H1 (cell line): ENCODE measurements around the gene KLHDC1. TPM values are rescaled to one million over a fixed set of nuclear protein-coding genes. Genes with fewer than 3 reads are reported as not detected.

Experiments used
- CTCF ChIA-PET: fragments of 300-600 bp; sonication (Branson Sonifier 250); formaldehyde crosslinking; loops from one replicate; lab custom pipeline; 2021; ENCODE audit not compliant: partially characterized antibody; lab: Charles Lee
- POLR2A ChIA-PET: fragments of 300-600 bp; sonication (Branson Sonifier 250); formaldehyde crosslinking; loops from one replicate; lab custom pipeline; 2021; ENCODE audit warnings: inconsistent platforms; ENCODE audit not compliant: partially characterized antibody; lab: Charles Lee
- DNase-seq, 2 experiments: peaks; one replicate each; pipeline versions ENCODE4 v3.0.0 to v3.0.0-alpha.2; 2010 to 2022; ENCODE audit warnings: low spot score in 2 of 2, low read depth in 1 of 2, mixed read lengths in 1 of 2
- FAIRE-seq: peaks from 2 replicates; lab custom pipeline; 2011; peaks lifted over from hg19 to GRCh38; lab: Jason Lieb, UNC
- H2AFZ ChIP-seq: 2 replicates; pipeline ENCODE4 v1.8.1; 2012; ENCODE audit warnings: low read length, inconsistent platforms
- H2AK5ac ChIP-seq: 2 replicates; pipeline ENCODE4 v1.6.1; 2013; ENCODE audit warnings: low read depth, low read length
- H2BK120ac ChIP-seq: replicated peaks from 2 replicates; pipeline ENCODE3; 2013; ENCODE audit warnings: low read depth, low read length, inconsistent platforms
- H2BK12ac ChIP-seq: 2 replicates; pipeline ENCODE4 v1.6.1; 2013; ENCODE audit warnings: low read depth, low read length
- H2BK15ac ChIP-seq: 2 replicates; pipeline ENCODE4 v1.6.1; 2013; ENCODE audit warnings: low read length
- H2BK20ac ChIP-seq: 2 replicates; pipeline ENCODE4 v1.6.1; 2013; ENCODE audit warnings: low read length
- H2BK5ac ChIP-seq: 2 replicates; pipeline ENCODE4 v1.6.1; 2013; ENCODE audit warnings: low read depth, low read length
- H3K14ac ChIP-seq: 2 replicates; pipeline ENCODE4 v1.6.1; 2013; ENCODE audit warnings: inconsistent platforms; ENCODE audit not compliant: insufficient read length
- H3K18ac ChIP-seq: 2 replicates; pipeline ENCODE4 v1.6.1; 2013; ENCODE audit warnings: low read length; ENCODE audit errors: extremely low read depth
- H3K23ac ChIP-seq: 2 replicates; pipeline ENCODE4 v1.6.1; 2013; ENCODE audit warnings: inconsistent platforms; ENCODE audit not compliant: insufficient read length
- H3K23me2 ChIP-seq: 2 replicates; pipeline ENCODE4 v1.6.1; 2013; ENCODE audit warnings: low read depth, low read length
- H3K27ac ChIP-seq: 2 replicates; pipeline ENCODE4 v1.6.1; 2011; ENCODE audit warnings: low read depth, low read length, inconsistent platforms
- H3K27me3 ChIP-seq, 4 experiments: replicated peaks in 1 of 4; 1 replicate in 1 of 4; 2 replicates in 3 of 4; pipeline versions ENCODE4 v1.6.1 to v1.8.1; 2011 to 2013; ENCODE audit warnings: low read length in 3 of 4, mild to moderate bottlenecking in 3 of 4, inconsistent platforms in 2 of 4, mixed read lengths in 2 of 4, moderate library complexity in 1 of 4; ENCODE audit not compliant: control insufficient read depth in 3 of 4, insufficient read depth in 3 of 4; ENCODE audit errors: extremely low read depth in 1 of 4
- H3K36me3 ChIP-seq, 4 experiments: 2 replicates each; pipeline versions ENCODE4 v1.6.1 to v1.8.1; 2011 to 2013; ENCODE audit warnings: mild to moderate bottlenecking in 4 of 4, low read length in 3 of 4, moderate library complexity in 2 of 4, control low read depth in 1 of 4, inconsistent platforms in 1 of 4; ENCODE audit not compliant: insufficient read depth in 4 of 4, control insufficient read depth in 2 of 4
- H3K4ac ChIP-seq: replicated peaks from 2 replicates; pipeline ENCODE3; 2013; ENCODE audit warnings: low read length, low read depth, mixed read lengths, inconsistent platforms; ENCODE audit not compliant: insufficient read length
- H3K4me1 ChIP-seq, 4 experiments: replicated peaks in 1 of 4; 1 replicate in 1 of 4; 2 replicates in 3 of 4; pipeline versions ENCODE4 v1.6.1 to v1.8.1; 2011 to 2013; ENCODE audit warnings: low read length in 3 of 4, inconsistent platforms in 2 of 4, mixed read lengths in 1 of 4; ENCODE audit not compliant: insufficient read depth in 4 of 4, control insufficient read depth in 3 of 4
- H3K4me2 ChIP-seq, 2 experiments: 2 replicates each; pipeline versions ENCODE4 v1.6.1 to v1.8.1; 2011 to 2013; ENCODE audit warnings: low read depth in 2 of 2, low read length in 2 of 2, control low read depth in 1 of 2, inconsistent platforms in 1 of 2, mild to moderate bottlenecking in 1 of 2; ENCODE audit not compliant: insufficient read depth in 1 of 2
- H3K4me3 ChIP-seq, 4 experiments: fragments of 200-600, 300-600 bp in 1 of 4; sonication (generic), shearing (Covaris generic), sonication (Bioruptor Twin) in 1 of 4; 2 replicates each; pipeline versions ENCODE4 v1.5.1 to v1.8.1; 2011 to 2016; ENCODE audit warnings: low read length in 4 of 4, low read depth in 3 of 4, control low read depth in 2 of 4, inconsistent platforms in 2 of 4, mild to moderate bottlenecking in 2 of 4, mixed read lengths in 1 of 4, moderate library complexity in 1 of 4; ENCODE audit not compliant: insufficient read depth in 2 of 4; ENCODE audit errors: extremely low read depth in 1 of 4
- H3K56ac ChIP-seq: replicated peaks from 2 replicates; pipeline ENCODE3; 2013; ENCODE audit warnings: low read depth, mild to moderate bottlenecking, mixed read lengths, low read length, inconsistent platforms; ENCODE audit not compliant: insufficient read length
- H3K79me1 ChIP-seq: 2 replicates; pipeline ENCODE4 v1.6.1; 2013; ENCODE audit warnings: low read depth, low read length, control low read depth
- H3K79me2 ChIP-seq, 2 experiments: 2 replicates each; pipeline versions ENCODE4 v1.6.1 to v1.8.1; 2012 to 2013; ENCODE audit warnings: low read length in 2 of 2, mild to moderate bottlenecking in 2 of 2, inconsistent platforms in 1 of 2; ENCODE audit not compliant: insufficient read depth in 2 of 2, control insufficient read depth in 1 of 2
- H3K9ac ChIP-seq, 4 experiments: replicated peaks in 1 of 4; 1 replicate in 1 of 4; 2 replicates in 3 of 4; pipeline versions ENCODE4 v1.6.1 to v1.8.1; 2011 to 2013; ENCODE audit warnings: low read depth in 3 of 4, low read length in 3 of 4, control low read depth in 2 of 4, mild to moderate bottlenecking in 2 of 4, moderate library complexity in 2 of 4, inconsistent platforms in 1 of 4; ENCODE audit errors: extremely low read depth in 1 of 4
- H3K9me3 ChIP-seq, 2 experiments: 2 replicates each; pipeline versions ENCODE4 v1.6.1 to v1.8.1; 2012 to 2013; ENCODE audit warnings: mild to moderate bottlenecking in 2 of 2, moderate library complexity in 2 of 2, control low read depth in 1 of 2, inconsistent platforms in 1 of 2, low read depth in 1 of 2, low read length in 1 of 2, mixed read lengths in 1 of 2; ENCODE audit not compliant: insufficient read depth in 2 of 2
- H4K20me1 ChIP-seq, 2 experiments: replicated peaks in 1 of 2; 2 replicates each; pipeline versions ENCODE3 to v1.8.1; 2011 to 2013; ENCODE audit warnings: inconsistent platforms in 2 of 2, low read length in 2 of 2, mild to moderate bottlenecking in 1 of 2; ENCODE audit not compliant: insufficient read depth in 2 of 2, control insufficient read depth in 1 of 2
- H4K5ac ChIP-seq: 2 replicates; pipeline ENCODE4 v1.6.1; 2013; ENCODE audit warnings: low read length, low read depth, mixed read lengths, inconsistent platforms; ENCODE audit not compliant: insufficient read length
- H4K8ac ChIP-seq: 2 replicates; pipeline ENCODE4 v1.8.0; 2013; ENCODE audit warnings: mild to moderate bottlenecking, moderate library complexity, low read length, inconsistent platforms; ENCODE audit not compliant: insufficient read depth; ENCODE audit errors: extremely low read depth
- H4K91ac ChIP-seq: replicated peaks from 2 replicates; pipeline ENCODE3; 2013; ENCODE audit warnings: low read length, mixed read lengths, inconsistent platforms; ENCODE audit not compliant: insufficient read length
- BCL11A ChIP-seq, 2 experiments: IDR thresholded peaks; one replicate each; pipeline ENCODE4 v1.6.1; 2011; ENCODE audit warnings: low read depth in 2 of 2, low read length in 2 of 2, mild to moderate bottlenecking in 2 of 2
- CEBPB ChIP-seq: IDR thresholded peaks from 2 replicates; pipeline ENCODE4 v1.6.1; 2012; ENCODE audit warnings: low read depth, low read length
- TAF1 ChIP-seq: IDR thresholded peaks from 2 replicates; pipeline ENCODE4 v1.6.1; 2011; ENCODE audit warnings: mild to moderate bottlenecking, low read depth, low read length
- WGBS, 2 experiments: shearing (Covaris generic) in 1 of 2; methylation state at CpG; one replicate each; pipeline versions ENCODE4 v1.1.6 to v1.1.7; 2013 to 2015; ENCODE audit warnings: low lambda C conversion rate in 2 of 2, mixed read lengths in 2 of 2, inconsistent platforms in 1 of 2, low coverage in 1 of 2, missing lambda C conversion rate in 1 of 2; ENCODE audit not compliant: insufficient replicate concordance in 2 of 2, insufficient coverage in 1 of 2, insufficient read length in 1 of 2; ENCODE audit errors: extremely low coverage in 1 of 2, missing lambda C conversion rate in 1 of 2; 5-methylcytosine and 5-hydroxymethylcytosine counted together
- polyA plus RNA-seq, 7 experiments: library from polyadenylated mRNA; depleted of rRNA in 3 of 7; stranded (reverse) in 5 of 7; unstranded in 2 of 7; fragments of >200 nt in 5 of 7; fragments of 200-250 nt in 2 of 7; gene quantifications; 1 replicate in 5 of 7; 2 replicates in 1 of 7; 4 replicates in 1 of 7; pipeline versions ENCODE4 v1.2.1 to v1.2.3, GENCODE V29; 2011 to 2013; ENCODE audit warnings: missing spikeins in 2 of 7, mixed read lengths in 2 of 7
- total RNA-seq: library from RNA; stranded (reverse); fragmentation: NEBNext Ultra II Directional; extraction: Animal tissue kit (Norgen Biotek cat#: 25700); gene quantifications from 2 replicates; pipeline ENCODE4 v1.2.1, GENCODE V29; 2021
- TF ChIP-seq, protein P1 (sequence below): IDR thresholded peaks from 2 replicates; pipeline ENCODE4 v1.6.1; 2012; ENCODE audit warnings: inconsistent platforms

The KLHDC1 gene
- total and polyA plus RNA-seq, 2 of the 8 experiments (the other 6 are each of a cell fraction or from before 2014, with no cell fraction given), result 0.08 TPM; not detected in 1

DNA sequence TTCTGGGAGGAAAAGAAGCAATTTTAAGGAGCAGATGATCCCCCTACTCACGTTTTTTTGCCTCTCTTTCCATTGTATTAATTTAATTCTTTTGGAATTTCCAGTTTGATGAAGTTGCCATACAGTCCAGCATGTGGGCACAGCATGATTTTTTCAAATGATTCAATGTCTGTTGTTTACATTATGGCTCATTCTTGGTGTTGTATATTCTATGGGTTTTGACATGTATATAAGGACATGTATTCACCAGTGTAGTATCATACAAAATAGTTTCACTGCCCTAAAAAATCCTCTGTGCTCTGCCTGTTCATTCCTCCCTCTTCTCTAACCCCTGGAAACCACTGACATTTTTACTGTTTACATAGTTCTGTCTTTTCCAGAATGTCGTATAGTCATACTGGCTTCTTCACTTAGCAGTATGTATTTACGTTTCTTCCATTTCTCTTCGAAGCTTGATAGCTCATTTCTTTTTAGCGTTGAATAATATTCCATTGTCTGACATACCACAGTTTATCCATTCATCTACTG is 61.7 kb downstream of the KLHDC1 start:
- H3K14ac ChIP-seq, result no peak overlapping the region
- no peaks in the 10 kb centered on the region for H3K9me3 ChIP-seq
- H4K20me1 ChIP-seq, result no peaks in the 10 kb centered on the region
- WGBS, 2 experiments, result 80% methylated on average over 5 of the region's 5 CpGs; no CpG with 5 or more reads in 1 of the 2 experiments
- no peak overlapping the region for H2BK15ac ChIP-seq
- TF ChIP-seq, protein P1, sequence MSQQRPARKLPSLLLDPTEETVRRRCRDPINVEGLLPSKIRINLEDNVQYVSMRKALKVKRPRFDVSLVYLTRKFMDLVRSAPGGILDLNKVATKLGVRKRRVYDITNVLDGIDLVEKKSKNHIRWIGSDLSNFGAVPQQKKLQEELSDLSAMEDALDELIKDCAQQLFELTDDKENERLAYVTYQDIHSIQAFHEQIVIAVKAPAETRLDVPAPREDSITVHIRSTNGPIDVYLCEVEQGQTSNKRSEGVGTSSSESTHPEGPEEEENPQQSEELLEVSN, result no peak
- no peak for TF ChIP-seq TAF1
- TF ChIP-seq CEBPB, result no peak
- no peak for TF ChIP-seq BCL11A (IDR thresholded peaks at IDR 0.05; ENCODE audit: low read depth in 2 of 2, low read length in 2 of 2)
- TF ChIP-seq, all 59 proteins: peak for 0
- Histone ChIP-seq H3K23ac (no peak overlapping the region), H4K91ac (no peak overlapping the region), H2BK12ac (no peak overlapping the region), H2AFZ (no peak overlapping the region), H2AK5ac (no peak overlapping the region), H3K27ac (no peak overlapping the region), H3K79me1 (no peaks in the 10 kb centered on the region), H3K56ac (no peak overlapping the region), H3K27me3 (no peaks in the 10 kb centered on the region), H3K4ac (no peak overlapping the region), H3K4me1 (no peaks in the 10 kb centered on the region), H3K36me3 (no peaks in the 10 kb centered on the region), H4K5ac (no peak overlapping the region), H4K8ac (no peak overlapping the region), H3K18ac (no peak overlapping the region), H3K4me2 (no peak overlapping the region), H3K23me2 (no peaks in the 10 kb centered on the region), H2BK20ac (no peak overlapping the region), H2BK5ac (no peak overlapping the region), H3K4me3 (no peak overlapping the region), H3K9ac (no peak overlapping the region), H3K79me2 (no peaks in the 10 kb centered on the region), H2BK120ac (no peak overlapping the region)
- DNase-seq, result no peak
- CTCF ChIA-PET, result no interaction called here
- POLR2A ChIA-PET, result no interaction called here
- FAIRE-seq, result no peak
